Stimulated activated CD4-positive, alpha-beta T cell treated with anti-CD3 and anti-CD28 coated beads, Interleukin-4, amount 100 ng/mL, for 24 hours (primary cell): ENCODE results near the gene ZNF723.
"Not testable (repeated sequence)": the region's sequence is repeated elsewhere in the genome, so short reads cannot be mapped to it uniquely, and the experiment has no call there.

Experiments
- DNase-seq: peaks from one replicate; pipeline ENCODE4 v3.0.0-alpha.2; 2020

ZNF723 gene

GRCh38 chr19:22832031-22832762 is at the start of gene ZNF723:
ZNF723 (plus strand) TSS chr19:22832291; CDS start chr19:22832380, 89 bp downstream.
- no peak for DNase-seq

- DNase-seq = no peak
Observed at GRCh38 chr19:22783651-22784410, 48.3 kb upstream of the ZNF723 start, which contains the start of gene ZNF99. ZNF99 (minus strand) TSS chr19:22784151; CDS start chr19:22784016, 135 bp downstream.

GRCh38 chr19:22792863-22793262 is 39.2 kb upstream of the ZNF723 start:
- not testable (repeated sequence) for DNase-seq

GRCh38 chr19:22797040-22797439 is 35.1 kb upstream of the ZNF723 start:
- DNase-seq = no peak

- no peak for DNase-seq
Observed at GRCh38 chr19:22806418-22806817, 25.7 kb upstream of the ZNF723 start.

- no peak for DNase-seq
Observed at GRCh38 chr19:22807061-22807835, 24.8 kb upstream of the ZNF723 start.

- DNase-seq = no peak
Observed at GRCh38 chr19:22814124-22814523, 18.0 kb upstream of the ZNF723 start.

GRCh38 chr19:22831211-22831610 is 880 bp upstream of the ZNF723 start:
- DNase-seq = no peak

- DNase-seq = not testable (repeated sequence)
Observed at GRCh38 chr19:22857713-22858320, 25.7 kb downstream of the ZNF723 start.

- no peak for DNase-seq
Observed at GRCh38 chr19:22882797-22883196, 50.7 kb downstream of the ZNF723 start.

GRCh38 chr19:22893855-22894270 is 61.8 kb downstream of the ZNF723 start:
- no peak for DNase-seq

GRCh38 chr19:22901431-22902130 is 69.5 kb downstream of the ZNF723 start:
- no peak for DNase-seq
